Ovary (tissue), 9 donors: ENCODE results near the gene DNAJC15. TPM values are rescaled to one million over a fixed set of nuclear protein-coding genes. Genes with fewer than 3 reads are reported as not detected.

Experiments used
- DNase-seq, 5 donors: peaks; one replicate each; pipeline ENCODE4 v3.0.0-alpha.2; 2019 to 2020
- H3K27ac ChIP-seq, 2 donors: fragments of 200-600 bp; one replicate each; pipeline versions ENCODE4 v1.5.1 to v1.8.0; 2019 to 2022
- H3K27me3 ChIP-seq: fragments of 200-600 bp; one replicate; pipeline ENCODE4 v1.8.0; 2022
- H3K36me3 ChIP-seq: fragments of 200-600 bp; sonication (generic); one replicate; pipeline ENCODE4 v1.5.1; 2019
- H3K4me1 ChIP-seq: one replicate; pipeline ENCODE4 v1.8.1; 2013; ENCODE audit warnings: mild to moderate bottlenecking, moderate library complexity; ENCODE audit not compliant: insufficient read depth
- H3K4me3 ChIP-seq: fragments of 200-600 bp; sonication (generic); one replicate; pipeline ENCODE4 v1.5.1; 2017
- H3K9me3 ChIP-seq, 2 donors: fragments of 200-600 bp in 1 of 2; sonication (generic) in 1 of 2; one replicate each; pipeline versions ENCODE4 v1.5.1 to v1.8.1; 2013 to 2019; ENCODE audit warnings: mild to moderate bottlenecking in 1 of 2, moderate library complexity in 1 of 2
- EP300 ChIP-seq: sonication (generic); formaldehyde crosslinking; IDR thresholded peaks from one replicate; pipeline ENCODE4 v1.6.1; 2017; ENCODE audit warnings: antibody characterized with exemption
- POLR2A ChIP-seq: fragments of 450-650 bp; IDR thresholded peaks from one replicate; pipeline ENCODE4 v1.6.1; 2017; ENCODE audit warnings: antibody characterized with exemption, mild to moderate bottlenecking, moderate library complexity
- WGBS, 3 donors: extraction: QIAGEN DNeasy Blood & Tissue Kit in 1 of 3; methylation state at CpG; one replicate each; pipeline versions ENCODE4 v1.1.5 to v1.1.7; 2013 to 2017; 5-methylcytosine and 5-hydroxymethylcytosine counted together
- intact Hi-C, 4 donors: fragments of 100-400 bp; cut with DNase I; formaldehyde crosslinking; loops; one replicate each; pipeline versions ENCODE4 v1.11.0 to v1.15.1; 2022 to 2023
- polyA plus RNA-seq, 2 donors: library from polyadenylated mRNA; stranded (reverse); fragments of 200-250 nt in 1 of 2; fragments of 350-450 nt in 1 of 2; fragmentation: Illumina TruSeq in 1 of 2; extraction: RNeasy Lipid Tissue Mini Kit (QIAGEN cat#74804) in 1 of 2; gene quantifications; one replicate each; pipeline ENCODE4 v1.2.3, GENCODE V29; 2013 to 2014
- total RNA-seq, 7 donors: library from RNA; depleted of rRNA in 2 of 7; stranded (reverse); fragments of >200 nt in 2 of 7; fragmentation: NEBNext Ultra II Directional in 3 of 7; extraction: Animal tissue kit (Norgen Biotek cat#: 25700) in 3 of 7; gene quantifications; one replicate each; pipeline versions ENCODE4 v1.1.0 to v1.2.4, GENCODE V29; 2016 to 2023
- TF ChIP-seq, protein P1 (sequence below), 3 donors: fragments of 450-650 bp in 2 of 3; fragments of 200-600 bp in 1 of 3; IDR thresholded peaks; one replicate each; pipeline versions ENCODE4 v1.5.1 to v1.8.0; 2016 to 2022; ENCODE audit warnings: antibody characterized with exemption in 3 of 3, mild to moderate bottlenecking in 1 of 3
- donor health status: DM: no; HTN: no; CAD: no; lungs with moderate emphysema.
- donor health status: DM: no; HTN: no; CAD: no.
- donor health status: Bipolar disorder and iron deficiency.
- donor health status: DM: yes; HTN: yes; CAD: no.
- donor health status: DM: no; HTN: no; CAD: no.
- donor health status: DM: yes; HTN: yes; CAD: no.

DNAJC15 gene
- total and polyA plus RNA-seq, 9 donors: 0.23 to 6.2 (median 2.9) TPM

- H3K9me3 ChIP-seq: no peaks in the 10 kb centered on the region
- DNase-seq: no peak
- H3K4me1 ChIP-seq: peaks cover 5% of the 10 kb centered on the region
- H3K36me3 ChIP-seq: no peaks in the 10 kb centered on the region
- H3K4me3 ChIP-seq: peak overlapping the region; percentile 50
- TF ChIP-seq, protein P1, sequence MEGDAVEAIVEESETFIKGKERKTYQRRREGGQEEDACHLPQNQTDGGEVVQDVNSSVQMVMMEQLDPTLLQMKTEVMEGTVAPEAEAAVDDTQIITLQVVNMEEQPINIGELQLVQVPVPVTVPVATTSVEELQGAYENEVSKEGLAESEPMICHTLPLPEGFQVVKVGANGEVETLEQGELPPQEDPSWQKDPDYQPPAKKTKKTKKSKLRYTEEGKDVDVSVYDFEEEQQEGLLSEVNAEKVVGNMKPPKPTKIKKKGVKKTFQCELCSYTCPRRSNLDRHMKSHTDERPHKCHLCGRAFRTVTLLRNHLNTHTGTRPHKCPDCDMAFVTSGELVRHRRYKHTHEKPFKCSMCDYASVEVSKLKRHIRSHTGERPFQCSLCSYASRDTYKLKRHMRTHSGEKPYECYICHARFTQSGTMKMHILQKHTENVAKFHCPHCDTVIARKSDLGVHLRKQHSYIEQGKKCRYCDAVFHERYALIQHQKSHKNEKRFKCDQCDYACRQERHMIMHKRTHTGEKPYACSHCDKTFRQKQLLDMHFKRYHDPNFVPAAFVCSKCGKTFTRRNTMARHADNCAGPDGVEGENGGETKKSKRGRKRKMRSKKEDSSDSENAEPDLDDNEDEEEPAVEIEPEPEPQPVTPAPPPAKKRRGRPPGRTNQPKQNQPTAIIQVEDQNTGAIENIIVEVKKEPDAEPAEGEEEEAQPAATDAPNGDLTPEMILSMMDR (IDR thresholded peaks at IDR 0.05): no peak
- TF ChIP-seq EP300 (no peak), POLR2A (no peak)
- H3K27ac ChIP-seq: peak overlapping the region in 1 of 2 donors; percentile 67
- H3K27me3 ChIP-seq: no peaks in the 10 kb centered on the region
- 47 to 53% (median 50%) methylated on average over 4 of the region's 4 CpGs for WGBS, 3 donors
- intact Hi-C loops: no loop called here
These were observed 30.6 kb upstream of the DNAJC15 start for GRCh38 chr13:42992764-42993122.

DNA sequence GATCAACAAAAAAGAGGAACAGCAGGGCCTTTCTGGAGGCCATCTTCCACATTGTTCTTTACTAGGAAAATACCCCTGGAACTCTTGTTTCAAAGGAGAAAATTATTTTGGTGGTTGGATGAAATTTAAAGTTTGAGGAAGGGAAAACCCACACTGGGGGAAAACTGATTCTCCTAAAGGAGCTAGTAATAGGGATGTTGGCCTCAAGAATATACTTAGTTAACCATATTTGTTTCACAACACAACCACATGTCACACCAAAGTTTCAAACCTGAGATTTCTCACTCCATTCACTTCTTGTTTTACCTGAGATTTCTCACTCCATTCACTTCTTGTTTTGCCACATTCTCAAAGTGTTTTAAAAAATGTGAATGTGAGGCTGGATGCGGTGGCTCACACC is 28.5 kb upstream of the DNAJC15 start:
- intact Hi-C loops: no loop called here
- H3K4me3 ChIP-seq: no peak overlapping the region
- TF ChIP-seq POLR2A: no peak
- no peak for TF ChIP-seq EP300
- TF ChIP-seq, protein P1 (IDR thresholded peaks at IDR 0.05): no peak
- H3K4me1 ChIP-seq: peaks cover 5% of the 10 kb centered on the region
- DNase-seq: no peak
- WGBS, 3 donors: 100% methylated on average over 1 of the region's 1 CpG
- no peak overlapping the region for H3K27ac ChIP-seq
- H3K36me3 ChIP-seq: no peaks in the 10 kb centered on the region
- no peaks in the 10 kb centered on the region for H3K27me3 ChIP-seq
- H3K9me3 ChIP-seq: no peaks in the 10 kb centered on the region

GRCh38 chr13:42996584-42996983 is 26.8 kb upstream of the DNAJC15 start:
- TF ChIP-seq EP300: no peak
- Histone ChIP-seq H3K9me3 (no peaks in the 10 kb centered on the region), H3K27me3 (no peaks in the 10 kb centered on the region), H3K4me3 (no peak overlapping the region), H3K36me3 (no peaks in the 10 kb centered on the region), H3K4me1 (no peaks in the 10 kb centered on the region), H3K27ac (no peak overlapping the region)
- intact Hi-C loops: no loop called here
- no peak for DNase-seq
- WGBS, 3 donors: 86 to 94% (median 88%) methylated on average over 3 of the region's 3 CpGs

DNA sequence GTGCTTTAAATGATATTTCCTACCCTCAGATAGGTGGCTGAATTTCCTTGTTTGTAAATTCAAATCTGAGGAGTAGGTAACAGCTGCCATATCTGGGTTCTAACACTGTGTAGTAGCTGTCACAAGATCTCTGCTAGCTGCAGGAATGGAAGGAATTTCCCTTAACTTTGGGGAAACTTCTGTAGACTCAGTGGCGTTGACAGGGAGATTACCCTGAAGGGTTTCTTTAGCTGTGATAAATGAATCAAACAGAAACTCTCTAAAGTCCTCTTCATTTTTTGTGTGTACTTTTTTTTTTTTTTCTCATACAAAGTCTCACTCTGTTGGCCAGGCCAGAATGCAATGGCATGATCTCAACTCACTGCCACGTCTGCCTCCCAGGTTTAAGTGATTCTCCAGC is 26.0 kb upstream of the DNAJC15 start:
- H3K4me1 ChIP-seq: no peaks in the 10 kb centered on the region
- intact Hi-C loops: no loop called here
- H3K9me3 ChIP-seq: no peaks in the 10 kb centered on the region
- H3K27ac ChIP-seq: no peak overlapping the region
- H3K36me3 ChIP-seq: no peaks in the 10 kb centered on the region
- H3K4me3 ChIP-seq: no peak overlapping the region
- H3K27me3 ChIP-seq: no peaks in the 10 kb centered on the region
- no peak for DNase-seq
- WGBS, 3 donors: 85 to 91% (median 90%) methylated on average over 2 of the region's 2 CpGs
- TF ChIP-seq, protein P1 (IDR thresholded peaks at IDR 0.05): no peak
- TF ChIP-seq EP300 (no peak), POLR2A (no peak)

GRCh38 chr13:42999491-42999890 is 23.9 kb upstream of the DNAJC15 start:
- intact Hi-C loops: no loop called here
- Histone ChIP-seq H3K36me3 (no peaks in the 10 kb centered on the region), H3K9me3 (no peaks in the 10 kb centered on the region), H3K27ac (no peak overlapping the region), H3K4me1 (no peaks in the 10 kb centered on the region), H3K4me3 (no peak overlapping the region), H3K27me3 (no peaks in the 10 kb centered on the region)
- WGBS, 3 donors: 87 to 96% (median 90%) methylated on average over 2 of the region's 2 CpGs
- no peak for DNase-seq
- TF ChIP-seq, protein P1 (IDR thresholded peaks at IDR 0.05): no peak
- TF ChIP-seq POLR2A (no peak), EP300 (no peak)
